Measurements from ENCODE around the gene HSP90AB1.

Gene HSP90AB1

GRCh38 chr6:44267252-44267651 lies 20.4 kb downstream of the HSP90AB1 start:
- ChIA-PET POLR2A (no interaction called here), CTCF (interaction anchor here (0.6 to 9.1 kb wide), 22 partner anchors 10 to 1375 kb away, joined by 3 to 234 read pairs (median 8); partner anchors contain the start of genes AARS2, SLC35B2 and SPATS1)
- TF ChIP-seq CTCF (IDR thresholded peaks at IDR 0.05; ENCODE audit: insufficient read depth, low read length, missing control alignments): no peak
- H3K4me3 ChIP-seq (ENCODE audit: low read depth, low read length): no peak overlapping the region
- DNase-seq (ENCODE audit: low read depth, low spot score): no peak

- H3K4me3 ChIP-seq (ENCODE audit: low read depth, low read length): no peak overlapping the region
- CTCF ChIA-PET: interaction anchor here (0.6 to 9.1 kb wide), 26 partner anchors 10 to 1376 kb away, joined by 3 to 234 read pairs (median 8); partner anchors contain the start of genes AARS2, SLC35B2 and SPATS1
- POLR2A ChIA-PET: interaction anchor here (0.6 to 1.2 kb wide), 2 partner anchors 21 to 959 kb away, joined by 3 to 4 read pairs; partner anchors contain the start of gene HSP90AB1
- DNase-seq (ENCODE audit: low read depth, low spot score): no peak
- TF ChIP-seq CTCF (IDR thresholded peaks at IDR 0.05; ENCODE audit: insufficient read depth, low read length, missing control alignments): peak; percentile 85
Measured at GRCh38 chr6:44268095-44268628, 21.3 kb downstream of the HSP90AB1 start.

- no peak for DNase-seq (ENCODE audit: low read depth, low spot score)
- H3K4me3 ChIP-seq (ENCODE audit: low read depth, low read length): no peak overlapping the region
- POLR2A ChIA-PET: interaction anchor here (1.2 kb wide), 1 partner anchor 23 kb away, joined by 3 read pairs; the partner anchor contains the start of gene HSP90AB1
- no peak for TF ChIP-seq CTCF (IDR thresholded peaks at IDR 0.05; ENCODE audit: insufficient read depth, low read length, missing control alignments)
- CTCF ChIA-PET: interaction anchor here (0.7 to 9.1 kb wide), 20 partner anchors 9 to 185 kb away, joined by 3 to 234 read pairs (median 10); partner anchors contain the start of genes AARS2, SLC35B2 and SPATS1
Measured at GRCh38 chr6:44269178-44269920, 22.4 kb downstream of the HSP90AB1 start.

GRCh38 chr6:44269921-44270525 lies 23.1 kb downstream of the HSP90AB1 start, which contains the start of gene TMEM151B:
Gene TMEM151B, plus strand, starts transcription at chr6:44270450. Its CDS starts 293 bp downstream, at chr6:44270743.
- no peak for DNase-seq (ENCODE audit: low read depth, low spot score)
- ChIA-PET POLR2A (no interaction called here), CTCF (interaction anchor here (0.7 to 9.1 kb wide), 11 partner anchors 8 to 97 kb away, joined by 3 to 234 read pairs (median 41); partner anchors contain the start of genes AARS2, SLC35B2 and SPATS1)
- TF ChIP-seq CTCF (IDR thresholded peaks at IDR 0.05; ENCODE audit: insufficient read depth, low read length, missing control alignments): no peak
- peak within 1 kb of the TSS; percentile 8; the same call in 1 of the 2 replicates for H3K4me3 ChIP-seq (ENCODE audit: low read depth, low read length)

GRCh38 chr6:44270526-44271405 lies 23.9 kb downstream of the HSP90AB1 start:
- no peak for TF ChIP-seq CTCF (IDR thresholded peaks at IDR 0.05; ENCODE audit: insufficient read depth, low read length, missing control alignments)
- no peak for DNase-seq (ENCODE audit: low read depth, low spot score)
- H3K4me3 ChIP-seq (ENCODE audit: low read depth, low read length): peak overlapping the region; percentile 8; the same call in 1 of the 2 replicates
- CTCF ChIA-PET: interaction anchor here (0.8 to 9.1 kb wide), 7 partner anchors 7 to 73 kb away, joined by 5 to 234 read pairs (median 45); partner anchors contain the start of genes AARS2, SLC35B2 and SPATS1
- POLR2A ChIA-PET: no interaction called here

Measured in AG04449 (cell line).